Stimulated activated CD8-positive, alpha-beta memory T cell treated with anti-CD3 and anti-CD28 coated beads, Interleukin-15, amount 100 ng/mL, for 4 hours (primary cell): ENCODE measurements around the gene OPCML.

Source experiments
- DNase-seq, 2 donors: peaks; one replicate each; pipeline ENCODE4 v3.0.0-alpha.2; 2020; ENCODE audit warnings: low read depth in 2 of 2

Gene OPCML

GRCh38 chr11:132852361-132852760, 679.9 kb downstream of the OPCML start:
- no peak for DNase-seq

DNA sequence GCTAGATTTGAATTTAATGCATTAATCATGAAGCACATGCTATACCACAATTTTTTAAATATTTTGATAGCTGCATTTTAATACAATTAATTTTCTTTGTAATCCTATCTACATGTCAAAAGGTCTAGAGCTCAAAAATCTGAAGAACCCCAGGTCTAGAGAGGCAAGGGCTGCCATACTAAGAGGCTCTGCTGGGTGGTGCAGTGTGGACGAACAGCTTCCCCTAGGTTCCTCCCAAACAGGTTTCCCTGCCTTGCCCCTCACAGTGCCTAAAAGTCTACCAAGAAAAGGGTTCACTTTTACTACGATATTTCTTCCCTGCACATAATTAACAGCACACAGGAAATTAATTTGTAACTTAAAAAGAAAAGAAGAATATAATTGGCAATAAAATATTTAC, 681.1 kb downstream of the OPCML start:
- DNase-seq = no peak

DNA sequence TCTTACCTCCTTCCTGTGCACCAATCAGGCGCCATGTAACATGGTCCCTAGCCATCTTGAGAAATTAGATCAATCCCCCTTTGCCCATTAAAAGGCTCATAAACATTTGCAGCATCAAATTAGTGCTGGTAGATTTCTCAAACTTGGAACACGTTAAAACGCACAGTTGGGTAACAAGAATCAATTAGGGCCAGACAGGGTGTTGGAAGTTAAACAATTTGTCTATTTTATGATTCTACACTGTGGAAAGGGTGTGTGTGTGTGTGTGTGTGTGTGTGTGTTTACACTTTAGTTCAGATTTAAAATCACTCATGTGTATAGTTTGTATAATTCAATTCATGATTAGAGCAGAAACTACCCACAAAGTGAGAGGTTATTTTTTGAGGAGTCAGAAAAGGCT, 682.0 kb downstream of the OPCML start:
- DNase-seq = no peak

GRCh38 chr11:132848336-132848735, 684.0 kb downstream of the OPCML start:
- no peak for DNase-seq

- DNase-seq = no peak
Observed at GRCh38 chr11:132846075-132846474, 686.2 kb downstream of the OPCML start.

DNA sequence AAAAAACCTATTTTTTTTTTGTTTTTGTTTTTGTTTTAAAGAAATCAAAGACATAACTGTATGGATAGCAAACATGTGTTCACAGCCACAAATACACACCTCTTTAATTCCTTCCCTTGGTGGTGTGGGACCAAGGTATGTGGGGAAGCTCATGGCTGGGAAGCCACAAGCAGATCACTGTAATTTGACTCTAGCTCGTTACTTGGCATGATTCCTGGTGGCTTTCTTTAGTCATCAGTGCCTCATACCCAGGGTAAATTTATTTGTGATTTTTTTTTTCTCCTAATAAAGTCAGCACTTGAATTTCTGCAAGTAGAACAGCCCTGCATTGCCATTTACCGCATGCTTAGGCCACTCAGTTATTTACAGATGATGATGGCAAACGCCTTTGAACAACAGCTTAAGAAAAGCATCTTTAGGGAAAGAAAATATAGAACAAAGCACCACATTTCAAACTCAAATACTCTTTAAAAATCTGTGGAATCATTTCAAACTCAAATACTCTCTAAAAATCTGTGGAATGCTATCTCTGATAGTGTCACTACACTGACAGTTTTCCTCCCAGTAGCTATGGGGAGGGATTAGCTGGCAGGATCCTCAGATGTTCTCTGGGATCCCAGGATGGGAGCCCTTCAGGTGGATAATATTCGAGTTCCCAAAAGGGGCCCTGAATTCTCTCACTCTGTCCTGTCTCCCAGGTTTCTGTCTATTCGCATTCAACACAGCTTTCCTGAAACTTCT, 687.2 kb downstream of the OPCML start:
- DNase-seq = no peak

GRCh38 chr11:132840660-132841059, 691.6 kb downstream of the OPCML start:
- DNase-seq = no peak

DNA sequence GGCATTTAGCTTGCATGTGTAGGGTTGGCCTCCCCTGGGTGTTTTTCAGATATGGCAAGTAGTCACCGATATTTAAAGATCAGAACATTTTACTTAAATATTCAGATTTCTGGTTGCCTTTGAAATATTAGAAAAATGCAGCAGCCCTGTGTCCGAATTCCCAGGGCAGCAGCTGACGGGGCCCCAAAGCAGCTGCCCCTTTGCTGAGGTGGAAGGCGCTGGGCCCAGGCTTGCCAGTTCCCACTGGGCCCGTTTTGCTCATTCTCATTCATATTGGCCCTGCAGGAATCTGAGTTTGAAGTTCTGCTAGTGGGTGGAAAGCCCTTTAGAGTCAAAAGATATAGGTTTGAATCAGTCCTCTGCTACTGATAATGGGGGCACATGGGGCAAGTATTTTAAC, 692.1 kb downstream of the OPCML start:
- DNase-seq = no peak

DNA sequence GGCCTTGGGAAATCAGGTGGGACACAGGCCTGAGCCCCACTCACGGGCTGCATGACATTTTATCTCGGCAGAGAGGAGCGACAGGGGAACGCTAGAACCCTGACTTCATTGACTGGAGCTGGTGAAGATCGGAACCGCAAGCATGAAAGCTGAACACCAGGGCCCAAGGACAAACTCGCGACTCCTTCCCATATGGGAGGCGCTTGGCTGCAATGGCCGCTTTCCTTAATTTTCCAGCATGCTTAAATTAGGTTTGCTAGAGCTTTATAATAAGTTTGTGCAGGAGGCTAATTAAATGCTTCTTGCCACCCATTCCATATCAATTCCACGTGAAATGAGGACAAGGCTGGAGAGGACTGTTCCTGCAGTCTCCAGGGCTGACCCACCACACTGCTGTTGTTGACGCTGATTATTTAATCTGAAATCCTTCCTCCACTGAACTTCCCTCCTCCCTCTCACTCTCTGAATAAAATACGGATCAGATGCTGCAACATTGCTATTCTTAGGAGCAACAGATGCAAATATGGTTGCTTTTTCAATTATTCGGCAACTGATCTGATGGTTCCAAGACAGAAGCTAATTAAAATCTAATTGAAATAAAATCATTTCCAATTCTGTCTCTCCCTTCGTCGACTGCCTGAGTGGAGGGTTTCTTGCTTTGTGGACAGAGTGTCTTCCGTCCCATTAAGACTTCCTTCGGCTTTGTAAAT, 692.9 kb downstream of the OPCML start:
- no peak for DNase-seq

DNA sequence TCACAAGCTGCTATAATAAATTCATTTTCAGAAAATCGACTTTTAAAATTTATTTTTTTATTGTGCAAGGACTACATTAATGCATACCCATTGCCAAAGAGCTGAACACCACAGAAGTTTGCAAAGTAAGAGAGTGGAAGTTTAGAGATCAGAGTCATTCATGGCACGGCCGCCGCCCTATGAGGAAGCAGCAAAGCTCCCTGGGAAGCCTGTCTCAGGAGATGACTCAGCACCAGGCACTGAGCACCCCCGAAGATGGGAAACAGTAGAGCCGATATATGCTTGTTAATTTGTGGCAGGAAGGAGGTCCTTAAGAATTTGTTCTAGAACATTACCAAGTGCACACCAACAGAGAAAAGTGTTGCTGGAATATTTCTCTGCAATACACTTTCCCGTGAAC, 693.7 kb downstream of the OPCML start:
- DNase-seq = no peak

DNA sequence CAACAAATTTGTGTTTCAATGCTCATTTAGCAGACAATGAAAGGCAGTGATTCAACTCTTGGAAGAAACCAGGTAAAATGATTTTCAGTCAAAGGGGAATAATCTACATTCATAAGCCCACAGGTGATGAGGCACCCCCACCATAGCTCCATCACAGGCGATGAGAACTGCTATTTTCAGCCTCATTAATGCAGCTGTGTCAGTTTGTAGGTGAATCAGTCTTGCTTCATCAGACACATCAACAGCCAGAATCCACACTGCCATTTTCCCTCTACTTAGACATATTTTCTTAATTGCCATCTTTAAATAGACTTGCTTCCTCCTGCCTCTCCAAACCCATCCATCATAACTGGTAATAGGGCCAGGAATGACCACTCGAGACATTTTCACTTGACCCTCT, 701.0 kb downstream of the OPCML start:
- no peak for DNase-seq

- DNase-seq = no peak
Observed at GRCh38 chr11:132824642-132825041, 707.7 kb downstream of the OPCML start.

GRCh38 chr11:132822276-132822675, 710.0 kb downstream of the OPCML start:
- no peak for DNase-seq

DNA sequence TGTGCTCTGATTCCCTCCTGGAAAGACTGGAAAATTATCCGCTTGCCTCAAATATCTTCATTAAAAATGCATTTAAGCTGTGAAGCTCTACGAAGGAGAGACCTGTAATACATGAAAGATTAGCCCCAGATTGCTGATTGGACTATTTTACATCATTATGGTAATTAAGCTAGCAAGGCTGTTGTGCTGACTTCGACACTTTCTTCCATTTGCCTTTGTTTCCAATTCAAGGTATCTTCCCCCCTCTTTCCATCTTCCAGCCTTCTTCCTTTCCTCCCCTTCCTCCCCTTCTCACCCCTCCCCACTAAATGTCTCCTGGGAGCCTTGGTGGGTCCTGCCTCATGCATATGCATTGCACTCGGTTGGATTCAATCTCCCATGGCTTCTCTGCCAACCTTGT, 710.8 kb downstream of the OPCML start:
- no peak for DNase-seq

DNA sequence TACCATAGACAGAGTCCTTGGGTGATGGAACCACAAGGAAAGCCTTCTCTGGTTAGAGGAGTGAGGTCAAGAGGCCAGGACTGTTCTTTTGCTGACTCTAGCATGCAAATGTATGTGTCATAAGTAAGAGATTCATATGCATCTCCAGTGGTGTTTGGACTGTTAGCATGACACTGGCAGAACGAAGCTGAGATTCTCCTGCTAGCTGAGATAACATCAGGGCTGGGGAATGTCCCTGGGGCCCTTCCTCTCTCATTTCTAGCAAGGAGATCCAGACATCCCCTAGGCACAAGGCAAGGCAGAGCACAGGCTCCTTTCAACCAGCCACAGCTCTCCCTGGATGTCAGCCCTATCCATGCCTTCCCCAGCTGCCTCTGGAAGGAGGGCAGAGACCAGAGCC, 711.3 kb downstream of the OPCML start:
- DNase-seq = no peak

DNA sequence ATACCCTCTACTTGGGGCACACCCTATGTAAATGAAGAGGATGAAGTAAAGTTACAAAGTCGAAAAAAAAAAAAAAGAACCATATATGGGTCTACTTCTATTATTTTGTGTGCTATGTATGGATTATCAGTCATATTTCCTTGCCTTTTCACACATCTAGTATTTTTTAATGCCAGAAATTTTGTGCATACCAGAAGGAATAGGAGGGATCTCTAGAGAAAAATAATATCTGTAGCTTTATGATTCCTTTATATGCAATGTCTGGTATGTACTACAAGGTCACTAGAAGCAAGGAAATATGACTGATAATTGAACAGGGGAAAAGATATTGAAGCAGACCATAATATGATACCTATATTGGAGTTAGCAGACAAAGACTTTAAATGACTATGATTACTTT, 713.4 kb downstream of the OPCML start:
- no peak for DNase-seq

DNA sequence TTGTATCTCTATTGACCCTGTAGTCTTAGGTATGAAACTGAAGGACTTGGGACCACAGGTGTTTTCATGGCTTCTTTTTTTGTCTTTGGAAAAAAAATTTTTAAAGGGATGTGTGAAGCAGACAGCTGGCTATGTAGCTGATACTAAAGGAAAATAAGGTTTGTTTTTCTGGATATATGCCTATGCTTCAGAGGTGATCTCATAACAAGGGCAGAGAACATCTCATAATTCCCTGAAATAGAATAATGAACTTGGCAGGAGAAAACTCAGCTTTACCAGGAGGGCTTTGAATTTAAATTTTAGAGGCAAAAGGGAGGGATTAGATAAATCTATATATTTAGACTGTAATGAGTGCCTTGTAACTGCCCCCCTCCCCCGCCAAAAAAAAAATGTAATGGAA, 714.9 kb downstream of the OPCML start:
- DNase-seq = no peak

DNA sequence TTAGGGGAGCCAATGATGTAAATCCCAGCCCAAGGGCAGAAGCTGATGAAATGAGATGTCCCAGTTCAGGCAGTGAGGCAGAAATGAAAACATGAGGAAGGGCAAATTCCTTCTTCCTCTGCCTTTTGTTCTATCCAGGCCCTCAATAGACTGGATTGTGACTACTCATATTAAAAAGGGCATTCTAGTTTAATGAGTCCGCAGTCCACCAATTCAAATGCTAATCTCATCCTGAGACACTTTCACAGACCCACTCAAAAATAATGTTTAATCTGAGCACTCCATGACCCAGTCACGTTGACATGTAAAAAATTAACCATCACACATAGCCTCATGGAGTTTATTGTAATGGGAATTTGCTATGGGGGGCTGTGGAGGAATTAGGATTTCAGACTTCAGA, 717.9 kb downstream of the OPCML start:
- no peak for DNase-seq

- no peak for DNase-seq
Observed at GRCh38 chr11:132811649-132812048, 720.7 kb downstream of the OPCML start.

- DNase-seq = no peak
Observed at GRCh38 chr11:132809070-132809469, 723.2 kb downstream of the OPCML start.

DNA sequence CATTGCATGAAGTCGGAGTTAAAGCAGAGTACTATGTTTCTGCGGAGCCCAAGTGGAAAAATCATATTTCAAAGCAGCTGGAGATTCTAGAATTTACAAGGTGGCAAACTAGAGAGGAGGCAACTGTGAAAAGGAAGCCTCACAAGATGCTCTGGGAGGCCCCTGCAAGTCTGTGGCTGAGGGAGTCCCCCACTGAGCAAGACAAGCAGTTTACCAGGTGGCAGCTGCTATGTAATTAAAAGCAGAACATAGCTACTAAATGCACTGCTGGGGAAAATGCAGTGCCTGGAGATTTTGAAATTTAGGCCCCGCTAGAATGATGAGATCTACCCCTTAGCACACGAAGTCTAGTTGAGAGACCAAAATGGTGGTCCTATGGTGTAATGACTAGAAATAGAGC, 728.0 kb downstream of the OPCML start:
- no peak for DNase-seq

DNA sequence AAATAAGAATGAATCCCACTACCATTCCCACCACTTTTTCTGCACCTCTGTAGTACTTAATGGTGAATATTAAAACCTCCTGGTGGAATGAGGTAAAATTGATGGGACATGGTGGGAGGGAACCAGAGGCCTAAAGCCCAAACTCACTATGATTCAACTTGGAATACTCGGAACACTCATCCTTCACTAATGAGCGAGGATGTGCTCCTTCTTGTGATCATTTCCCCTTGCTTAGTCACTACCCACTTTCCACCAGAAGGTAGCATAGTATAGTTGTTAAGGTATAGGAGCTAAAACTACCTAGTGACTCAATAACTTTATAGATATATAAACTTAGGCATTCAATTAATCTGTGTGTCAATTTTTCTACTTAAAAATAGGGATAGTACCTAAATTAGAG, 728.9 kb downstream of the OPCML start:
- DNase-seq = no peak

DNA sequence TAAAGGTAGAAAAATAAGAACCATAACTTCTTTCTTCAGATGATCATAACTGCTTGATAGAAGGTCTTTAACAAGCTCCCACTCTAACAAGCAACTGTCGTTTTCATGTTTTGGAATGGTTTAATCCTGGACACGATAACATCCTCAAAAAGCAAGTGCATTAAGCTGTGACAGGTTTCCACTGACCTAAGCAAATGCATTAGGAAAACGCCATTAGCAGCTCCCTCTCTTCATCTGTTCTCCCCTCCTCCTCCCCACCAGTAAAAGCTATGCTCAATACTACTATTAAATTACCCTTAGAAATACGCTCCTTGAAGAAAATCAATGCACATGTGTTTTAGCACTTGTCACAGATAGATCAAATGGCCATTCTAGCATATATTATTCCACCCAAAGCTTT, 729.4 kb downstream of the OPCML start:
- no peak for DNase-seq

GRCh38 chr11:132793831-132794230, 738.5 kb downstream of the OPCML start:
- DNase-seq = no peak
